Measurements from ENCODE around the gene RUNX3. TPM values are rescaled to one million over a fixed set of nuclear protein-coding genes. Genes with fewer than 3 reads are reported as not detected.

Gene RUNX3
- total and polyA plus RNA-seq, 8 donors: 0.98 to 8.7 (median 1.5) TPM

DNA sequence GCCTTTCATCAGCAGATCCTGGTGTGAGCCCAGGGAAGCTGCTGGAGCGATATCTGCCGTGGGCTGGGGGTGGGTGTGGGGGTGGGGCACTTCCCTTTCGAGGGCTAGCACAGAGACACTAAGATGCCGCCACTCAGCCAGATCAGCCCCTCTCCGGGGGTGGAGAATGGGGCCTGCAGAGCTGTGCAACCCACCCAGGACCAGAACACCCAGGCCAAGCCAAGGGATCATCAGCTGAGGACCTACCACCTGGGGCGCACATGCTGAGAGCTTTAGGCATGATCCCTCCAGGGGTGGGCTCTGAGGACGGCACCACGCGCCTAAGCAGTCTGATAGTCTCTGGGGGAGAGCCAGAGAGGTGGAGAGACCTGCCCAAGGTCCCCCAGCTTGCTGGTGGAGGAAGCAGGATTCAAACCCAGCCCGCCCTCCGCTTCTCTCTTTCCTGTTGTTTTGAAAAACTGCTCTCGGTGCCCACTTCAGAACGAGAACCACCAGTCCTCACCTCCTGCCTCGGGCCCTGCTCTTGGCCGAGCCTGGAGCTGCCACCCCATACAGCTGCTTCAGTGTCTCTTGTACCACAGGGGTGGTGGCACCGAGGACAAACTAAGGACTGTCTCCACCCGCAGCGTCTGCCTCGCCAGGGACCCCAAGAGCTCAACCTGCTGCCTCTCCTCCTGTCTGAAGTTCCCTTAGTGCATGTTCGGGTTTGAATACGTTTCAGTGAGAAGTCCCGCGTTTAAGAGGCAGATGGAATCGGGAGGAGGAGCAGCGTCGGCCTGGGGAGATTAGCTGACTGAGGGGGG lies 39.7 kb upstream of the RUNX3 start:
- TF ChIP-seq, protein P1, sequence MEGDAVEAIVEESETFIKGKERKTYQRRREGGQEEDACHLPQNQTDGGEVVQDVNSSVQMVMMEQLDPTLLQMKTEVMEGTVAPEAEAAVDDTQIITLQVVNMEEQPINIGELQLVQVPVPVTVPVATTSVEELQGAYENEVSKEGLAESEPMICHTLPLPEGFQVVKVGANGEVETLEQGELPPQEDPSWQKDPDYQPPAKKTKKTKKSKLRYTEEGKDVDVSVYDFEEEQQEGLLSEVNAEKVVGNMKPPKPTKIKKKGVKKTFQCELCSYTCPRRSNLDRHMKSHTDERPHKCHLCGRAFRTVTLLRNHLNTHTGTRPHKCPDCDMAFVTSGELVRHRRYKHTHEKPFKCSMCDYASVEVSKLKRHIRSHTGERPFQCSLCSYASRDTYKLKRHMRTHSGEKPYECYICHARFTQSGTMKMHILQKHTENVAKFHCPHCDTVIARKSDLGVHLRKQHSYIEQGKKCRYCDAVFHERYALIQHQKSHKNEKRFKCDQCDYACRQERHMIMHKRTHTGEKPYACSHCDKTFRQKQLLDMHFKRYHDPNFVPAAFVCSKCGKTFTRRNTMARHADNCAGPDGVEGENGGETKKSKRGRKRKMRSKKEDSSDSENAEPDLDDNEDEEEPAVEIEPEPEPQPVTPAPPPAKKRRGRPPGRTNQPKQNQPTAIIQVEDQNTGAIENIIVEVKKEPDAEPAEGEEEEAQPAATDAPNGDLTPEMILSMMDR (IDR thresholded peaks at IDR 0.05): no peak
- intact Hi-C loops (cut with DNase I): no loop called here
- no peak for DNase-seq
- no peak overlapping the region for H3K27ac ChIP-seq
- H3K9me3 ChIP-seq: peaks cover 0 to 5% of the 10 kb centered on the region in 2 donors
- peaks cover 0 to 8% of the 10 kb centered on the region in 2 donors for H3K4me1 ChIP-seq
- H3K4me3 ChIP-seq: no peak overlapping the region
- ATAC-seq: no peak
- H3K27me3 ChIP-seq: peaks cover 0 to 37% of the 10 kb centered on the region in 2 donors
- H3K36me3 ChIP-seq: no peaks in the 10 kb centered on the region

DNA sequence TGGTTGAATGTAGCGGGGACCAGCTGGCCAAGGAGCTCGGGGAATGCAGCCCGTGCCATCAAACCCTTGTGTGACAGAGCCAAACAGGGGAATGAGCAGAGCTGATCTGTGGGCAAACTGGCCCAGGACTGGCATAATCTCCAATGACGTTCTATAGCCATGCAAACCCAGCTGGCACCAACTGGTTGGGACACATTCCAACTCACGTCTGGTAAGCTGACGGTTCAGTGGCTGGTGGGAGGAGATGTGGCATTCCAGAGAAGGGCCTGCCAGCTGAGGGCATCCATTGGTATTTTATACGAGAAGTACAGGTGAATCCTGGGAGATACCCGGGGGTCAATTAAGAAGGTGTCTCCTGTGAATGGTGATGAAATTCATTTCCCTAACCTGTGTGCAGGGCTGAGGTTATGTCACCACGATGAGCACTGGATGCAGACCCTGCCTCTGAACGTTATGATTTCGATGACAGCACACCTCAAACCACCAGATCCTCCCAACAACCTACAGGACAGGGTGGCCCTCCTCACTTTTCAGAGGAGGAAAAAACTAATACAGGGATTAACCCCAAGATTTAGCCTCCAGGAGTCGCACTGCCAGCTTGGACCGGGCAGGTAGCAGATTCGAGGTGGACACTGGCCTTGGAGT lies 39.0 kb upstream of the RUNX3 start:
- Histone ChIP-seq H3K9me3 (no peaks in the 10 kb centered on the region), H3K4me1 (peaks cover 0 to 8% of the 10 kb centered on the region in 2 donors), H3K27me3 (peaks cover 0 to 37% of the 10 kb centered on the region in 2 donors), H3K27ac (no peak overlapping the region), H3K36me3 (no peaks in the 10 kb centered on the region), H3K4me3 (no peak overlapping the region)
- TF ChIP-seq, protein P1 (IDR thresholded peaks at IDR 0.05): no peak
- no peak for ATAC-seq
- no peak for DNase-seq
- intact Hi-C loops (cut with DNase I): no loop called here

DNA sequence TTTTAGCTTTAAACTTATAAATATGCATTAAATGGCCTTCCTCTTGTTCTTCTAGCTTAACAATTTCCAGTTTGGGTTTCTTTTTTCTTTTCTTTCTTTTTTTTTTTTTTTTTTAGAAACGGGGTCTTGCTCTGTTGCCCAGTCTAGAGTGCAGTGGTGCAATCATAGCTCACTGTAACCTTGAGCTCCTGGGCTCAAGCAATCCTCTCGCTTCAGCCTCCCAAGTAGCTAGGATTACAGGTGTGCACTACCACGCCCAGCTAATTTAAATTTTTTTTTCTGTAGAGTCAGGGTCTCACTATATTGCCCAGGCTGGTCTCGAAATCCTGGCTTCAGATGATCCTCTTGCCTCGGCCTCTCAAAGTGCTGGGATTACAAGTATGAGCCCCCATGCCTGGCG lies 37.9 kb upstream of the RUNX3 start:
- no peak overlapping the region for H3K4me3 ChIP-seq
- no peaks in the 10 kb centered on the region for H3K36me3 ChIP-seq
- DNase-seq: no peak
- no peak overlapping the region for H3K27ac ChIP-seq
- intact Hi-C loops (cut with DNase I): no loop called here
- H3K27me3 ChIP-seq: peaks cover 0 to 37% of the 10 kb centered on the region in 2 donors
- H3K4me1 ChIP-seq: peaks cover 0 to 8% of the 10 kb centered on the region in 2 donors
- no peak for ATAC-seq
- TF ChIP-seq, protein P1 (IDR thresholded peaks at IDR 0.05): no peak
- H3K9me3 ChIP-seq: no peaks in the 10 kb centered on the region

DNA sequence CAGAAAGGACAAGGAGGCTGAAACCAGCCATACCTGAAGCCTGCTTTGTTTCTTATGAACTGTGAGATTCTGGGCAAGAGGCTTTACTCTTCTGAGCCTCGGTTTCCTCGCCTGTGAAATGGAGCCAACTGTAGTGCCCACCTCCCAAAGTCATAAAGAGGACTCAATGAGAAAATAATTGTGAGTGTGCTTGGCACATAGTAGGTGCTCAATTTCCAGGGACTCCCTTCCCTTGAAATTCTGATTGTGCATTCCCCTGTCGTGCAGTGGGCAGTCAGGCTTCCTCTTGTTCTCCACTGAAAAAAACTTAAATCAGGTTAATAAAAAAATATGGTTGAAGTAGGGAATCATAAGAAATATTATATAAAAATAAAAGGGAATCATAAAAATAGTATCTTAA lies 37.5 kb upstream of the RUNX3 start:
- Histone ChIP-seq H3K27ac (no peak overlapping the region), H3K36me3 (no peaks in the 10 kb centered on the region), H3K4me1 (peaks cover 0 to 8% of the 10 kb centered on the region in 2 donors), H3K4me3 (no peak overlapping the region), H3K9me3 (no peaks in the 10 kb centered on the region), H3K27me3 (peaks cover 0 to 38% of the 10 kb centered on the region in 2 donors)
- intact Hi-C loops (cut with DNase I): no loop called here
- ATAC-seq: no peak
- TF ChIP-seq, protein P1 (IDR thresholded peaks at IDR 0.05): no peak
- no peak for DNase-seq

DNA sequence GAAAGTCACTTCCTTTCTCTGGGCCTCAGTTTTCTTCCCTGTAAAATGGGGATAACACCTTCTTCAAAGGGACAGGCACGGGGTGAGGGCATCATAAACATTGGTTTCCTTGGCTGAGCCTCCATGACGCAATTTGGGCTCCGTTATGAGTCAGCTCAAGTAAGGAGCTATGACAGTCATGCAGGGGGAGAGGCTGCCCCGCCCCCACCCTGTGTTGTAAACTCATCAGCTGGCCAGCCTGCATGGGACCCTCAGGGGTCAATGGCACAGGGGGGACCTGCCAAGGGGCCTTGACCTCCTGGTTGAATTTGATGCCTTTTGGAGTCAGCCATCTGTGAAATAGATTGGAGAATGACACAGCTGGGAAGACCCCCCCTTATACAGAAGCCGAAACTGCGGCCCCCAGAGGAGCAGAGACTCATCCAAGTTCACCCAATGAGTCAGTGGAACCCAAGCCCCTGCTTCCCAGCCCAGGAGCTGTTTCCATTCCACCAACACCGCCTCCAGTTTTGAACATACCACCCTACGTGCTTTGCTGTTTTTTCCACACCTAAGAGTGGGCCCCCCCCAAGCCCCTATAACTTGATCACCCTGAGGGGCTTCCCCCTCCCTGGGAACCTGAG lies 36.8 kb upstream of the RUNX3 start:
- Histone ChIP-seq H3K4me1 (peaks cover 0 to 8% of the 10 kb centered on the region in 2 donors), H3K27ac (no peak overlapping the region), H3K36me3 (no peaks in the 10 kb centered on the region), H3K4me3 (no peak overlapping the region), H3K27me3 (peaks cover 0 to 43% of the 10 kb centered on the region in 2 donors), H3K9me3 (no peaks in the 10 kb centered on the region)
- TF ChIP-seq, protein P1 (IDR thresholded peaks at IDR 0.05): no peak
- intact Hi-C loops (cut with DNase I): no loop called here
- ATAC-seq (peak; percentile 20), DNase-seq (peak in 1 of 4 donors; percentile 49)
